CD4-positive, alpha-beta T cell treated with Interferon gamma for 1 hour (primary cell): ENCODE data around the gene ACADL.
A peak's percentile ranks its signal among the peaks of the same experiment; 100 is the strongest.
"Not testable (repeated sequence)": the region's sequence is repeated elsewhere in the genome, so short reads cannot be mapped to it uniquely, and the experiment has no call there.

ENCODE experiments used
- DNase-seq: peaks from one replicate; pipeline ENCODE4 v3.0.0-alpha.2; 2020

Gene ACADL

DNA sequence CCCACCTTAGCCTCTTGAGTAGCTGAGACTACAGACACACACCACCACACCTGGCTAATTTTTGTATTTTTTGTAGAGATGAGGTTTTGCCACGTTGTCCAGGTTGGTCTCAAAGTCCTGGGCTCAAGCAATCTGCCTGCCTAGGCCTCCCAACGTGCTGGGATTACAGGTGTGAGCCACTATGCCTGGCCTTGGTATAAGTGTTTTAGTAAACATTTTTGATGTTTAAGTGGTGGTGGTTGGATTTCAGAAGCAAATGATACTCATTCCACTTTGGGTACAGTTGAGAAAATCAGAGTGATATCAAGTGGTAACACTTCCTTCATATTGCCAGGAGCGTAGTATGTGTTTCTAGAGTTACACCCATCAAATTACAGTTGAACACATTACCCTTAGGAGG lies 25.4 kb downstream of the ACADL start:
- no peak for DNase-seq

DNA sequence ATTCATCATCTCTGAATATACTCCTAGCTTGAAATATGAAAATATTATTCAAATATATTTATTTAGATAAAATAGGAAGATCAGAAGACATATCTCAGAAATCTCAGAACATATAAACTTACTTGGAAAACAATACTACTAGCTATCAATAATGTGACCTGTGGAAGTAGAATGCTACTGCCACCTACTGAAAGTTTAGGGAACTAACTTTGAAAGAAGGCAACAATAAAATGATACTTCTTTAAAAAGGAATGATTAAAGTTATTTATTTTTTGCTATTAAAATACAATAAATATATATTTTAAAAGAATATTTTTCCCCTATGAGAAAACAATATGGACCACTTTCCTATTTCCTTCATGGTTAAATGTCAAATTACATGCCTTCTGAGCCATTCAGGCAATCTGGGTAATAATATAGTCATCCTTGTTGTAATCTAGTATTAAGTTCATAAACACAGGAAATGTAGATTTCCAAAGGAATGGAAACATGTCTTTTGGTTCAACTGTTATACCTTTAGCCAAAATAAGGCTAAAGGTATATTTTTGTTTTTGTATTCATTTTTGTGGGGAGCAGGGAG lies 26.0 kb downstream of the ACADL start:
- no peak for DNase-seq

DNA sequence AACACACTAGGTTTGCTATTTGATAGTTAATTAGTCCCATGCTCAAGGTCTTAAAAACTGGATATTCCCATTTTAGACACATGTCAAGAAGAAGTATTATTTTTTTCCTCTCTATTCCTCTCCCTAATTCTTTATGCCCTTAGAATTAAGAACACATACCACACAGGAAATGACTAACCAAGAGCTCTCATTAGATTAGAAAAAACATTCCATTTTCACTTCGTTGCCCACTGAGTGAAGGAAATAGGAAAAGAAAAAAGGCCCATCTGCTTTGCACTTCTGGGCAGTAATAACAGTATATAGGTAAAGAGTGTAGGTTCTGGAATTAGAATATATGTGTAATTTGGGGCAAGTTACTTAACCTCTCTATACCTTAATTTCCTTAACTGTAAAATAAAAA lies 26.9 kb downstream of the ACADL start:
- no peak for DNase-seq

DNA sequence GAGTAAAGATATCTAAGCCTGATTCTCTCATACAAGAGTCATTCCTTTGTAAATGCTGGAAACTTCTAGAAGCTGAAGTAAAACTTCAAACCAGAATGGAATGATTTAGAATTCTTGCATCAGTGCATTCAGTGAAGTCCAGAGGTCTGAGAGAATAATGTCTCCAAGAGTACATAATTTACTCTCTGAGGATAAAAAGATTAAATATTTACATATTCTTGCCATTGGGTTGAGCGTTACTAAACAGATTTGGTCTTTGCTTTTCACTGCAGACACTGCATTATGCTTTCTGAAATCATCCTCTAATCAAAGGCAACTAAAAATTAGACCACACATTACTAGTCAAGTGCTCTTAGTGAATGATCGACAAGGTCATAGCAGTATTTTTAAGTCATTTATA lies 27.5 kb downstream of the ACADL start:
- no peak for DNase-seq

DNA sequence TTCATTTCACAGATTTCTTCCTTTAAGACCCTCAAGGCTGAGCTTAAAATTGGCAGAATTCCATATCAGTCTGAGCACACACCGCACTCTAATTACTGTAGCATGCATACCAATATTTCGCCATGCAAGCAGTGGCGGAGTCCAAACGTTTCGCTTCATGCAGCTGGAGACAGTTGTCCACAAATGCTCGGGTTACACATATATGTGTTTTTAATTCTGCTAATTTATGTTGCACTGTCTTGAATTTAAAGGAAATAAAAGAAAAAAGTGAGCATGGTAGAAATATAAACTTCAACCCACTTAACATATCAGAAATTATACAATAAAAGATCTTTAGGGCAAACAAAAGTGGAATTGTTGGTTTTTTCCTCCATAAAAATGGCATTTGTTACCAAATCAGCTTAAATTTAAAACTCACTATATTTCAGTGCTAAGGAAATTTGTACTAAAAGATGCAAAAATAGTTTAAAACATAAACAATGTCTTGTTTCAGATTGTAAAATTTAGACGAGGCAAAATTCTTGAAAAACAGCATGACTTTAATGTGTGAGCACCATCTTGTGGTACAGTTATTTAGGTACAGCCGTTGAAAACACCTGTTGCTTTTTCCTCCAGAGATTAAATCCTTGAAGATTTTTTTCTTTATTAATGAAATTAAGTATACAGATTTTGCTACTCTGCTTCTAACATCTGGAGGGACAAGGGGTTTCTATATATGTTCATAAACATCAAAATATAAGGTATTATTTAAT lies 30.0 kb downstream of the ACADL start:
- no peak for DNase-seq

DNA sequence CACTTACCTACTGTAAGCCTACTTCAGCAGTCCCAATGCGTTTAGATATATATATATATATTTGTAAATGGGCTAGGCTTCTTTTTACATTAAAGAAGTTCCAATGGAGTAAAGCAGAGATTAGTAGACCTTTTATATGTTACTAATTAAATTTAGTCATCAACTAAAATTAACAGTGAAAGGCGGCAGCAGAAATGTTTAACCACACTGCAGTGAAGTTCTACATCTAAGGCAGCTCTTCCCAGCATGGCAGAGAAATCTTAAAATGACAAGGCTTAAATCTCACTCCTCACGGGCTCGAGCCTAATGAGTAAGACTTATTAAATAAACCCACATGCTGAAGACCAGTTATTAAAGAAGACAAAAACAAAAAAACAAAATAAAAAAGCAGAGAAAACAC lies 34.9 kb downstream of the ACADL start:
- no peak for DNase-seq

DNA sequence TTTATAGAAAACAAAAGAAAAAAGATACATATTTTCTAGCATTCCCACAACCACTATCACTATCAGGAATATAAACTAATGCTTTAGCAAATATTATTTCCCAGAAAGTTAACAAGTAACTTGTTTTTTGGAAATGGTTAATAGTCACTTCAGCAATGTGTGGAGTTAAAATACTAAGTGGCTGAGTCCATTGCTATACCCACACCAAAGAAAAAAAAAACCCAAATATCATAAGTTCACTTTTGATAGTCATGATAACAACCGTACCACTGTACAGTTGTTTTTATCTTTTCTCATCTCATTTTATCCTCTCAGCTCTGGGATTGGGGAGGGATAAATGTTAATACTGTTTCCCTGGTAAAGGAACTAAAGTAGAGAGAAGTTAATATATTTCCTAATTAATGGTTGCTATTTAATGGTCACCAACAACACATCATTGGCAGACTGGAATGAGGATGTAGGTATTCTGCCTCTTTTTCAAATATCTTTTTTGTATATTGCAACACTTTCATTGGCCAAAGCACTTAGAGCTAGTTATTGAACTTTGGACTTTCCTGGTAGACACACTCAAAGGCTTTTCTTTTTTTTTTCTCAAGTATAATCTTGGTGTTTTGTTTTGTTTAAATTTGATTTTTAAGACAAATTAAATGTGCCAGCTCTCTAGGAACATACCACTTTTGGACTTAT lies 35.7 kb downstream of the ACADL start:
- DNase-seq: no peak

DNA sequence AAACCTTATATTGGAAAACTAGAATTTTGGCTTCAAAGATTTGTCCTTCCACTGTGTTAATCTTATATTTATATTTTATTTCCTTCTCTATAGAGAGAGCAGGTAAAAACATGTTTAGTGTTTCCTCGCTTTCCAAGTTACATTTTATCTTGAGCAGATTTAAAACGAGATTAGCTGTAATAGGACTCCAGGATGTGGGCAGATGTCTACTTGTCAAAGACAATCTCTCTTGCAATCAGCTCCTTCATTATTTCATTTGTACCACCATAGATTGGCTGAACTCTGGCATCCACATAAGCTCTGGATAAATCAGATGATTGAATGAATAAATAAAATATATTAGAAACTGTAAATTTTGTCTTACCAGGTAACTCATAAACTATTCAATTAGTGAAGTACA lies 36.5 kb downstream of the ACADL start:
- DNase-seq: no peak

DNA sequence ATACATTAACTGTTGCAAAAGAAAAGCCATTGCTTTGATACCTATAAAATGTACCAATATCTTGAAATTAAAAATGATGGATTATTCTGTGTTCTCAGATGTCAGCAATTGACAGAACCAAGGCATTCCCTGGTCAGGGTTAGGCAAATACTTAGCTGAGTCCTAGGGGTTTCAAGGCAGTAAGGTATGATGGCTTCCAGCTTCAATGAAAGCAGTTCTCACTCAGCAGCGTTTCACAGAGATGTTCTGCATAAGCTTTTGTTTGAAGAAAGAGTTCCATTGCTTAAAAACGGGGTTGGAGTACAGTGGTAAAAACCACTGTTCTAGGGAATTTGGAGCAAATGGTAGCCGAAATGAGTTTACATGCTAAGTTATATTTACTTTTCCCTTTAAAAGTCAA lies 37.1 kb downstream of the ACADL start:
- DNase-seq: no peak

DNA sequence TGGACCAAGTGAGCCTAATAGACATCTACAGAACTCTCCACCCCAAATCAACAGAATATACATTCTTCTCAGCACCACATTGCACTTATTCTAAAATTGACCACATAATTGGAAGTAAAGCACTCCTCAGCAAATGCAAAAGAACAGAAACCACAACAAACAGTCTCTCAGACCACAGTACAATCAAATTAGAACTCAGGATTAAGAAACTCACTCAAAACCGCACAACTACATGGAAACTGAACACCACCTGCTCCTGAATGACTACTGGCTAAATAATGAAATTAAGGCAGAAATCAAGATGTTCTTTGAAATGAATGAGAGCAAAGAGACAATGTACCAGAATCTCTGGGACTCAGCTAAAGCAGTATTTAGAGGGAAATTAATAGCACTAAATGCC lies 41.3 kb downstream of the ACADL start:
- not testable (repeated sequence) for DNase-seq

DNA sequence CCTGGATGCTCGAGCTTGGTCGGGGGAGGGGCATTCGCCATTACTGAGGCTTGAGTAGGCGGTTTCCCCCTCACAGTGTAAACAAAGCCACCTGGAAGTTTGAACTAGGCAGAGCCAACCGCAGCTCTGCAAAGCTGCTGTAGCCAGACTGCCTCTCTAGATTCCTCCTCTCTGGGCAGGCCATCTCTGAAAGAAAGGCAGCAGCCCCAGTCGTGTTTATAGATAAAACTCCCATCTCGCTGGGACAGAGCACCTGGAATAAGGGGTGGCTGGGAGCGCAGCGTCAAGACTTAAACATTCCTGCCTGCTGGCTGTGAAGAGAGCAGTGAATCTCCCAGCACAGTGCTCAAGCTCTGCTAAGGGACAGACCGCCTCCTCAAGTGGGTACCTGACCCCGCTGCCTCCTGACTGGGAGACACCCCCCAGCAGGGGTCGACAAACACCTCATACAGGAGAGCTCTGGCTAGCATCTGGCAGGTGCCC lies 43.6 kb downstream of the ACADL start:
- DNase-seq: not testable (repeated sequence)

DNA sequence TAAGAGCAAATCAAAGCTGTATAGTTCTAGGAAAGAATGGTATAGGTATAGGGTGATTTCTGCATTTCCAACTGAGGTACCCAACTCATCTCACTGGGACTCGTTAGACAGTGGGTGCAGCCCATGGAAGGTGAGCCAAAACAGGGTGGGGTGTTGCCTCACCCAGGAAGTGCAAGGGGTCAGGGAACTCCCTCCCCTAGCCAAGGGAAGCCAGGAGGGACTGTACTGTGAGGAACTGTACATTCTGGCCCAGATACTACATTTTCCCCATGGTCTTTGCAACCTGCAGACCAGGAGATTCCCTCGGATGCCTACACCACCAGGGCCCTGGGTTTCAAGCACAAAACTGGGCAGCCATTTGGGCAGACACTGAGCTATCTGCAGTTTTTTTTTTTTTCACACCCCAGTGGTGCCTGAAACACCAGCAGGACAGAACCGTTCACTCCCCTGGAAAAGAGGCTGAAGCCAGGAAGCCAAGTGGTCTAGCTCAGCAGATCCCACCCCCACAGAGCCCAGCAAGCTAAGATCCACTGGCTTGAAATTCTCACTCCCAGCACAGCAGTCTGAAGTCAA lies 44.1 kb downstream of the ACADL start:
- not testable (repeated sequence) for DNase-seq

DNA sequence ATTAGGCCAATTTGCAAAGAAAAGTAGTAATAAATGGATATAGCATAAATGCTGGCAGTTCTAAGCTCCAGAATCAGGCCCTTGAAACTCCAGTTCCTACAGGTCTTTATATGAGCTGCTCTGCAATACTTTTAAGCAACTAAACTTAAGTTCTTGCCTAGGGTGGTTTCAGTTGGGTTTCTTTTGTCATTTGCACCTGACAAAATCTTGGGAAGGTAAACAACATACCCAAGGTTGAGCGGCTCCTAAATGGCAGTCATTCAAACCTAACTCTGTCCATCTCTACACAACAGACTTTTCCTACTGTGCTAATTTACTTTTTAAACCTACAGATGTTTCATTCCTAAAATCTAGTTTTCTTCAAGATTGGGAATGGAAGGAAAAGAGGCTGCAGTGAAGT lies 44.8 kb downstream of the ACADL start:
- no peak for DNase-seq

DNA sequence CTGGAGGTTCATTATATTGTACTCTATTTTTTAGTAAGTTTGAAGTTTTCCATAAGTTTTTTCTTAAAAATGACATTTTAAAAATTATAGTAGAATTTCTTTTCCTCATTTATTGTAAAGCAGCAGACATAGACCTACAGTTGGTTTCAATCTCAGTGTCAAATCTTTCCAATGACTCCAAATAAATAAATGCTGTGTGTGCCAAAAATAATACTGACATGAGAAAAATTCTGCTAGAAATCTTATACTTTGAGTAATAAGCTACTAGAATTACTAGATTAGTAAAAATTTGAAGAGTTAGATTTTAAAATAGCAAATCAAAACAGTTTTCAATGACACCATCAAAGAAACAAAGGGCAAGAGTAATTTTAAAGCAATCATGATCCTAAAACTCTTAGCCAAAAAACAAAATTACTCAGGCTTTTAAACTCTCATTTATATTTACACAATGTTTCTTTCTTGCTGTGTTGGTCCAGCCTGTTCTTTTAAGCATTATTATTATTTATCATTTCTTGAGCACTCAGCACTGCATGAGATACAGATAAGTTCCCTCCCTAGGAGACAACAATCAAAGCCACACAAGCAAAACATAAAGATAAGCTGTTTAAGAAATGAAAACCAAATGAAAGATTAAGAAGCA lies 45.8 kb downstream of the ACADL start:
- DNase-seq: no peak

DNA sequence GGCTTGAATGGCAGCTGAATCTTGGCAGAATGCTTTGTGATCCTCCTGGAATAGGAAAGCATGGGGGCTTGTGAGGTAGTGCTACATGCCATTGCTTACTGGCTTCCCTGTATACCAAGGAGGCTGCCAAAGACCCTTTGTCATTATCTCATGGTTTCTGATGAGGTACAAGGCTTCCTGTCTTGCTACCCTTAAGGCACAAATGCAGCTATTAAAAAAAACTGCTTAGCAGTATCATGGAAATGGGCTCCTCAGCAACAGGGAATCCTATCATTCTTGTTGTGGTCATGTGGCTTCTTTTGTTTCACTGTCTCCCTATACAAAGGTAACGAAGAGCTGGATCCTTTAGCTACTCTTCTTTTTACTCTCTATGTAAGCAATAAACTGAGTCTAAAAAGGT lies 47.5 kb downstream of the ACADL start:
- DNase-seq: no peak

DNA sequence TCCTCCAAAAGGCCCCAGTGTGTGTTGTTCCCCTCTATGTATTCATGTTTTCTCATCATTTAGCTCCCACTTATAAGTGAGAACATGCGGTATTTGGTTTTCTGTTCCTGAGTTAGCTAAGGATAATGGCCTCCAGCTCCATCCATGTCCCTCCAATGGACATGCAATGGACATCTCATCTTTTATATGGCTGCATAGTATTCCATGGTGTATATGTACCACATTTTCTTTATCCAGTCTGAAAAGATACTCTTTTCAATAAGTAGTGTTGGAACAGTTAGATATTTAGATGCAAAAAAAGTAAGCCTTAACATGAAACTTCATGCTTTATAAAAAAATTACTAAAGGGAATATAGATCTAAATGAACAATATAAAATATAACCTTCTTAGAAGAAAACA lies 48.1 kb downstream of the ACADL start:
- DNase-seq: not testable (repeated sequence)

DNA sequence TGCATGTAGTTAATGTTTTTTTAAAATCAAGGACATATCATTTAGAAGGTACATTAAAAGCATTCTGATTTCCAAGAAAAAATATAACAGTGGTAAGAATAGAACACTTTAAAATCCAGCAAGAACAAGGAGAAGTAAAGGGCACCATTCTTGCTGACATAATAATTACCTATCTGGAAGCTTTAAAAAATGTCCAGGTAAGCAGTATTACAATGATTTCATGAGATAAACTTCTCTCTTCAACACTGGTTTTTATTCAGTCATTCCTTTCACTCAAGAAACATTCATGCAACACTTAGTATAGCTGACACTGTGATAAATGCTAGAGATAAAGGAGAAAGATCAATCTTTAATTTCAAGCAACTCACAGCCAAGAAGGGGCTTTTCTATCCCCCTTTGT lies 51.2 kb downstream of the ACADL start:
- DNase-seq: no peak

DNA sequence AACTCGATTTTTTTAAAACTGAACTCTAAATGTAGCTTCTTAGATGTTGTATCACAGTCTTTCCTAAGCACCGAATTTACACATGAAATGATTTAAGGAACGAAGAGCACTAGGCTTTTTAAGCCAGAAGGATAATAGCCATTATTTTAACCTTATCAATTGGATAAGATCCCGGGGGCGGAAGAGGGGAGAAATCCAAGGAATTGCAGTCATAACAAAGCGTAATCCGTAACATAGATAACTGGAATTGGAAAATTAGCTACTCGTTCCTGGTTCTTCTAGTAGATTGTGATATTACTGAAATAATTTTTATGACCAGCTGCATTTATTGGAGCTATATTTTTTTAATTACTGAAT lies 53.0 kb downstream of the ACADL start:
- no peak for DNase-seq

DNA sequence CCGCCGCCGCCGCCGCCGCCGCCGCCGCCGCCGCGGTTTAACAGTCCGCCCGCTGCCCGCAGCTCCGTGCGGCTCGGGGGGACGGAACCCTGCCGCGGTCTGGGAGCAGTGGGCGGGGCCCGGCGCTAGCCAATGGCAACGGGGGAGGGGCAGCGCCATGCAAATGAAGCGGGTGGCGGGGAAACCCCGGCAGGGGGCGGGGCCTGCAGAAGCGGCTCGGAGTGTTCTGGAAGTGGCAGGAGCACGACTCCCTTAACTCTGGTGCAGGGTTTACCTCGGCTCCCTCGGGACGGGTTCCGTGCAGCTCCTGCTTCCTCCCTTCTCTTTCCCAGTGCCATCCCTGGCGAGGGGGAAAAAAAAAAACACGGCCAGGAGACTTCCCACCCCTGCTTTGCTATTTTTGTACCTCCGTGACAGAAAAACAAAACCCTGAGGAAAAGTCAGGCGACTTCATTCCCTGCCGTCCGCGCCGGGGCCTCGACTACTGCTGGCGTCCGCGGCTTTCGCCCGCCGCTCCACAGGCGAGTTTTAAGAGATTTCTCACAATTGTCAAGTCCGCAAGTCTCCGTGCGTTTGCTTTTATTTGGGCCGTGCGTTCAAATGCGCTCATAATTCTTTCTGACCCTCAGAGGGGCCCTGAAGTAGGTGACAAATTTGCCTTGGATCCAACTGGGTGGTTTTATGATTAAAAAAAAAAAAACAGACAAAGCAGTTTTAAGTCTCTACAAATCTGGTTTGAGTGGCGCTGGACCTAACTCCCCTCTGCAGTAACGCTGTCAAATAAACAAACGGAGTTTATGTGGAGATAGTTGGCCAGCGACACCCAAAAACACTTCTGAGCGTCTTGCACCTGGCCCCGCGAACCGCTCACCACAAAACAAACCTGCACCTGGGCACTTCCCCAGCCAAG lies 53.7 kb downstream of the ACADL start, which contains the start of gene KANSL1L:
KANSL1L (minus strand) TSS at position 101 of the 910 bp plus-strand sequence. CDS start 16,827 bp downstream, outside the sequence.
- DNase-seq: peak; percentile 94

DNA sequence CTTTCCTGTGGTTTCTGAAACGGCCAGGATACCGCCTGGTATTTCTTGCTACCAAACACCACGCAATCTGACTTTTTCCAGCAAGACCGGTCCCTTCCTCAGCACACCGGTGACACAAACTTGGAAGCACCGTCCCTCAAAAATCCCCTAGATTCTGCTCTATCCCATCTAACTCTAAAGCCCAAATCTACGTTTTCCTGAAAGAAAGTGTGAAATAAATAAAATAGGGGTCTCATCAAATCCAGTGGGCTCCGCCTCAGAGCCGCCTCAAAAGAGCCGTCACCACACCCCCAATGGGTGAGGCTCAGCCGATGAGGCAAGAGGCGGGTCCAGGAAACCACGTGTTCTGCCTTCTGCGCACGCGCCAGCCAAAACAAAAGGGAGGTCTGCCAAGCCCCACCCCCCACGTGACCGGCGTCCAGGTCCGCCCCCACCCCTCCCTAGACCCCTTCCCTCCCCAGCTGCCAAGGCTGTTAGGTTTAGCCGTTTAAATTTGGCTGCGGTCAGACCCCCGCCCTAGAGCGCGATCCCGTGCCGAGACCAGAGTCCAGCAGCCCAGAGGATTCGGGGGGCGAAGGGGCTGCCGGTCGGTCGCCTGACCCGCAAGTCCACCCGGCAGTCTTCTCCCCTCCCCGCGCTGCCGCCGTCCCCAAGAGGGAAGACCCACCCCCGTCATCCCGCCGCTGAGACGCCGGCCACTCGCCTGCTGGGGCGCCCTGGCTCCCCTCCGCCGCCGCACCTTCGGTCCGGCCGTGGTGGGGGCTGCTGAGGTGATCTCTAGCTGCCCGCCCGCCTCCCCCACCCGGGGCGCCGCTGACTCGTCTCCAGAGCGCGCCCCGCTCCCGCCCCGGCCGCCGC lies 54.6 kb downstream of the ACADL start:
- DNase-seq: peak; percentile 96

DNA sequence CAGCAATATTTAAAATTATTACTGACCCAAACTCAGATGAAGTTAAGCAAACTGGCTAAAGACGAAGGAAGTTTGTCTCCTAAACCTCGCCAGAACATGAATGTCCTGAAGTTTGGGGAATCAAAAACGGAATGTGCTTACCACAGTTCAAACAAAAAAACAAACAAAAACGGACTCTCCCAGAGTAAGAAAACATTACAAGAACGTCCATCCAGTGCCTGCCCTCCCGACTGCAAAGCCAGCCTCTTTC lies 55.1 kb downstream of the ACADL start:
- DNase-seq: no peak
